ENCODE results near the gene C4orf46. TPM values are rescaled to one million over a fixed set of nuclear protein-coding genes. Genes with fewer than 3 reads are reported as not detected.
"Not testable (repeated sequence)": the region's sequence is repeated elsewhere in the genome, so short reads cannot be mapped to it uniquely, and the experiment has no call there.

C4orf46 gene
- 70.5 and 74.1 TPM in 2 replicates for polyA plus RNA-seq (2014; cell fraction: cytosol; rRNA removed)
- polyA plus RNA-seq (2014; cell fraction: nucleus; rRNA removed): 30.1 and 31.3 TPM in 2 replicates

DNA sequence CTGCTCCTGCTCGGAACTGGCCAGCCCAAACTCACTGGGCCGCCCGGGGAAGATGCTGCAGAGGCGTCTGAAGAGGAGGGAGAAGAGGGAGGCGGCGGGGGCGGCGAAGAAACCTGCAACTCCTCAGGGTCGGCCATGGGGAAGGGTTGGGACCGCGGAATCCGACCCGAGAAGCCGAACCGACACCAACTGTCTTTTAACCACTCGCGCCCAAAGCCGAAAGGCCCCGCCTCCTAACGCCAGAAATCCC is at the start of gene C4orf46:
TSS of gene C4orf46 (minus strand) at position 223 of the 250 bp plus-strand sequence. CDS start at position 137, 86 bp downstream.
- DNase-seq (ENCODE audit: low spot score): no peak

DNA sequence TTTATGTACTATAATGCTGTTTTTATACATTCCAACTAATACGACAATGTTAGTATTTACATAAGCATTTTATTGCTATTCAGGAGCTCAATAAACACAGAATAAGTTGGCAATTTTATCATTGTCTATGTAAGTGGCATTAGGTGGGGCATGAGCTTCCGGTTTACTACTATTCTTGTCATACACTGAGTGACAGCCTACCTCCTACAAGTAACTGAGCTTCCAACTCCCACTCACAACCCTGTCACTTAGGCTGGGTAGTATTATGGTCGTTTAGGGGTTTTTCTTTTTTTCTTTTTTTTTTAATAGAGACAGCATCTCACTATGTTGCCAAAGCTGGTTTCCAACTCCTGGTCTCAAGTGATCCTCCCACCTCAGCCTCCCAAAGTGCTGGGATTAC is 44.1 kb upstream of the C4orf46 start:
- no peak for DNase-seq (ENCODE audit: low spot score)

DNA sequence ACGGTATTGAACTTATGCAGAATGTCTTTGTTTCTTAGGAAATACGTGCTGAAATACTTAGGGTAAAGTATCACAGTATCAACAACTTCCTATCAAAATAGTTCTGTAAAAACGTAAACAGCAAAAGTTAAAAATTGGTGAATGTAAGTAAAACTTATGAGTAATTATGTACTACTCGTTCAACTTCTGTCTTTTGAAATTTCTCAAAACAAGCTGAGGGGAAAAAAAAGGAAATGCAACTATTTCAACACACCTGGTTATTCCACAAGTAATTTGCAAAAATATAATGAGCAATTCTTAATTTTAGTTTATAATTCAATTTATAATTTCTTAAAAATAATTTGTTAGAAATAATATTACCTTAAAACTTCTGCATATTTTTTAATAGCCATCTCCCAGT is 43.2 kb upstream of the C4orf46 start:
- no peak for DNase-seq (ENCODE audit: low spot score)

DNA sequence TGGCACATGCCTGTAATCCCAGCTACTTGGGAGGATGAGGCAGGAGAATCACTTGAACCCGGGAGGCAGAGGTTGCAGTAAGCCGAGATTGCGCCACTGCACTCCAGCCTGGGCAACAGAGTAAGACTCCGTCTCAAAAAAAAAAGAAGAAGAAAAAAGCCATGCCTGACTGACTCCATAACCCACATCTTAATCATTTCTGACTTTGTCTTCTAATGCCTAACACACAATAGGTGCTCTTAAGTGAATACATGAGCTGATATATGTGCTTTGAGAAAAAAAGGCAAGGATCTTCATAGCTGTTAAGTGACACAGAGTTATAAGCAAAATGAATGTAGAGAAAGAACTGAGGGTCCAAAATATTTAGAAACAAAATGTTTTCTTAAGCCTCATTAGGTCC is 40.9 kb upstream of the C4orf46 start:
- DNase-seq (ENCODE audit: low spot score): not testable (repeated sequence)

DNA sequence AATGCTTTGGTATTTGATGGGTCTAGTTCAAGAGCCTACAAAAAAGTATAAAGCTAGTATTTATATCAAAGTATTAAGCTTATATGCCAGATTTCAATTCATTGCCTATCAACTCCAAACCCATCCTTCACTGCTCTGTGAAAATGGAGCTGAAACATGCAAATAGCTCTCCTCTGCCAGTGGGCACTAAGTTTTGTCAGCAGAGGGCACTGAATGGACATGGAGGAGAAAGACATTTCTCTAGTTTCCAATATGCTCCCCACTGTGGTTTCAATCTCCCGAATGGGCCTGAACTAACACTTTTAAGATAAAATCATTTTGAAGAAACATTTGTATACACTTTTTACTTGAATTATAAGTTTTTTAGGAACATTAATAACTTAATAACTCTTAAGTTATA is 39.1 kb upstream of the C4orf46 start:
- DNase-seq (ENCODE audit: low spot score): no peak

DNA sequence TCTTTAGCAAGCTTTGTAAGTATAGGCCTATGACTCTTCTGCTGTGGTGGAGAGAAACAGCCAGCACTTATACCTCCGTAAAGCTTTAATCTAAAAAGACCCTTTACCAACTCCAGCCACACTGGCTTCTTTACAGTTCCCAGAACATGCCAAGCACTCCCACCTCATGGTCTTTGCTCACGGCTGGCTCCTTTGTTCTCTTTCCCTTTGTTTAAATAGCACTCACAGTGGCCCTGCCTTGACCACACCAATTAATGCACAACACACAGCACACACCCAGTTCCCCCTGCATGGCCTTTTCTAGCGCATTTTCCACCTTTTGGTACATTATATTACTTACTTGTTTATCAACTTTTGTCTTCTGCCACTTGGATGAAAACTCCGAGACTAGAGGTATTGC is 32.6 kb upstream of the C4orf46 start:
- no peak for DNase-seq (ENCODE audit: low spot score)

DNA sequence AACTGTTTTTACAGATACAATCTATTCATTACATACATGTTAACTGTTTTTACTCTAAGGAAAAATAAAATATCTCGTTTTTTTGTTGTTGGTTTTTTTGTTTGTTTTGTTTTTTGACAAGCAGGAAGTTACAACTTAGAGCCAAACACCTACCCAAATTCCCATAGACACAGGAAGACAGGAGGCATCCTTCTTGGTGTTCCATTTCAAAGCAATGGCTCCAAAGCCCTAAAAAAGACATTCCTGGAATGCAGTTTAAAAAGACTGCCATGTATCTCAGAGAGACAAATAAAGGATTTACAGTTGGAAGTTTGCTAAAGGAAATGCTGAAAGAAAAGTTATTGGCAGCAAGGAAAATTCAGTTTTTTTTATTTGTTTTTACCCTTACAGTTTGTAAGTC is 17.1 kb upstream of the C4orf46 start:
- no peak for DNase-seq (ENCODE audit: low spot score)

DNA sequence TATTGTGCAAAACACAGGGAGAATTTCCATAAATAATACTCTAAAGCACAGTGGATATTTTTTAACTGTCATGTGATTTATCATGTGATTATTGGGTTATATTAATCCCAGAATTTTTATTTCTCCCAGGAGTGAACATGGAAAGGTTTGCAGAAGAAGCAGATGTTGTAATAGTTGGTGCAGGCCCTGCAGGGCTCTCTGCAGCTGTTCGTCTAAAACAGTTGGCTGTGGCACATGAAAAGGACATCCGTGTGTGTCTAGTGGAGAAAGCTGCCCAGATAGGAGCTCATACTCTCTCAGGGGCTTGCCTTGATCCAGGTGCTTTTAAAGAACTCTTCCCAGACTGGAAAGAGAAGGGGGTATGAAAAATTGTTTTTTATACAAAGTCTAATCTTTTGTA is 10.4 kb upstream of the C4orf46 start:
- DNase-seq (ENCODE audit: low spot score): no peak

DNA sequence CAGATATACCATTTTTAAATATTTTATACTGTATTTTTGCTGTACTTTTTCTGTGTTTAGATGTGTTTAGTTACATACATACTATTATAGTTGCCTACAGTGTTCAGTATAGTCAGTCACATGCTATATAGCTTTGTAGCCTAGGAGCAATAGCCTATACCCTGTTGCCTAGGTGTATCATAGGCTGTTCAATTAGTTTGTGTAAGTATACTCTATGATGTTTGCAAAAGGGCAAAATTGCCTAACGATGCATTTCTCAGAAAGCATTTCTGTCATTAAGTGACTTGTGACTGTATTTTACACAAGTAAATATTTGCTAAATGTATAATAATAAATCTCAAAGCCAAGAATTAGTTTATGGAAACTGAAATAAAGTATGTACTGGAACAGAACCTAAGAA is 9.9 kb upstream of the C4orf46 start:
- DNase-seq (ENCODE audit: low spot score): no peak

DNA sequence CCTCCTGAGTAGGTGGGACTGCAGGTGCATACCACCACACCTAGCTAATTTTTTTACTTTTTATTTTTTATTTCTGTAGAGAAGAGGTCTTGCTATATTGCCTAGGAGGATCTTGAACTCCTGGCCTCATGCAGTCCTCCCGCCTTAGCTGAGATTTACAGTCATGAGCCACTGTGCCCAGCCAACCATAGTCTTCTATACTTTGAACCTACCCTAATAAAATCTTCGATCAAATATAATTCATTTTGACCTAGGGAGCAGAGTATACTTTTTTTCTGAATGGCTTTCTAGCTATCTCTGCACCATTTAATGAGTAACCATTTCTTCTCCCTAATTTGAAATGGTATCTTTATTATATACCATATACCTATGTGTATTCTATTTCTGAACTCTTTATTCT is 7.1 kb upstream of the C4orf46 start:
- no peak for DNase-seq (ENCODE audit: low spot score)

DNA sequence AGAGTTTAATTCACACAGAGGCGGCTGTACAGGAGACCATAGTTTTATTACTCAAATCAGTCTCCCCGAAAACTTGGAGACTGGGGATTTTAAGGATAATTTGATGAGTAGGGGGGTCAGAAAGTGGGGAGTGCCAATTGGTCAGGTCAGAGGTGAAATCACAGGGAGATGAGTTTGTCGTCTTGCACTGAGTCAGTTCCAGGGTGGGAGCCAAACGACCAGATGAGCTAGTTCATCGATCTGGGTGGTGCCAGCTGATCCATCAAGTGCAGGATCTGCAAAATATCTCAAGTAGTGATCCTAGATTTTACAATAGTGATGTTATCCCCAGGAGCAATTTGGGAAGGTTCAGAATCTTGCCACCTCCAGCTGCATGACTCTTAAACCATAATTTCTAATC is 4.4 kb upstream of the C4orf46 start:
- DNase-seq (ENCODE audit: low spot score): no peak

DNA sequence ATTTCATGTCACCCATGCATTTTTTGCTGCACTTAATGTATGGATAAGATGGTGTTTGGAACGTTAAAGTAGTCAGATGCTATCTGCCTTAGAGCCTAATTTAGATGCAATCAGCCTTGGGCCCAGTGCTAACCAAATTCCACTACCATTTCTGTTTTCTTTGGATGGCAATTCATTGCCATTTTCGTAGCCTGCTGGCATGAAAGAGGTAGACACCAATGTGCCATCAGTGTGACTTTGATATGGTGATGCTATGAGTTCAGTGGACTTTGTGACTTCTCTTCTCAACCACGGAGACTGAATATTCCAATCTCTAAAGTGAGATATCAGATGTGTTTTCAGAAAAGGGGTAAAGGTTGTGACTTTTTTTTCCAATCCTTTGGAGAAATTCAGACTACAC is 1.9 kb upstream of the C4orf46 start:
- DNase-seq (ENCODE audit: low spot score): peak; percentile 21

DNA sequence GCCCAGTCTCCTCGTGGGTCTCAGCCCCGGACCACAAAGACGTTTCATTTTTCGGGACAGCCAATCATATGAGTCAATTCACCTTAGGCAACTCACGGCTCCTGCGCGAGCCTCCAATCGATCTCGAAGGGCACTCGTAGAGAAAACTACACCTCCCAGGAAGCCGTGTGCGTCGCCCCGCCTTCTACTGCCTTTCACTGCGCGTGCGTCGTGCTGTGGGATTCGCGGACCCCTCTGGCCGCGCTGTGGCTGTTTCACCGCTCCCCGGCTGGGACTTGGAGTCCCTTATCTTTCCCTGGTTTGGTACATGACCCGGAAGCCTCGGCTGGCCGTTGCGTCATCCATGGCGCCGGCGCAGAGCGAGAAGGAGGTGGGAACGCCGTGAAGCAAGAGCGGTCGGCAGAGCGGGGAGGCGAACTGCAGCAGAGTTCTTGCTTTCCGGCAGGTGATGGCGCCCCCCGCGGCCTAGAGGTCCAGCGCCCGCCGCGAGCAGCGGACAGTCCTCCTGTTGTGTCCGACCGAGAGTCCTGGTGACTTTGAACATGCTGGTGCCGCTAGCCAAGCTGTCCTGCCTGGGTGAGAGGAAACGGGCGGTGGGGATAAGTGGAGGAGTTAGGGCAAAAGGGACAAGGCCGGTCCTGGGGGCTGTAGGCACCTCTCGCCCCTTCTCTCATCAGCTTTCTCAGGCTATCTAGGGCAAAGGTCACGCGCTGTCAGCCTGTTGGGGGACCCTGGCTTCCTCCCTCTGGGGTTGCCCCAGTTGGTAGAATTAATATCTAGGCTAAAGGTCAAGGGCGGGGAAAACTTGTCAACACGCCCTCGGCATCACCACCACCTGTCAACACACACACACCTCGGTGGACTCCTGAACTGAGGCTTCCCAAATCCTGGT is 474 bp upstream of the C4orf46 start, which contains the start of gene ETFDH:
TSS of gene ETFDH (plus strand) at position 382 of the 892 bp plus-strand sequence. CDS start at position 543, 161 bp downstream.
- DNase-seq (ENCODE audit: low spot score): peak; percentile 99

DNA sequence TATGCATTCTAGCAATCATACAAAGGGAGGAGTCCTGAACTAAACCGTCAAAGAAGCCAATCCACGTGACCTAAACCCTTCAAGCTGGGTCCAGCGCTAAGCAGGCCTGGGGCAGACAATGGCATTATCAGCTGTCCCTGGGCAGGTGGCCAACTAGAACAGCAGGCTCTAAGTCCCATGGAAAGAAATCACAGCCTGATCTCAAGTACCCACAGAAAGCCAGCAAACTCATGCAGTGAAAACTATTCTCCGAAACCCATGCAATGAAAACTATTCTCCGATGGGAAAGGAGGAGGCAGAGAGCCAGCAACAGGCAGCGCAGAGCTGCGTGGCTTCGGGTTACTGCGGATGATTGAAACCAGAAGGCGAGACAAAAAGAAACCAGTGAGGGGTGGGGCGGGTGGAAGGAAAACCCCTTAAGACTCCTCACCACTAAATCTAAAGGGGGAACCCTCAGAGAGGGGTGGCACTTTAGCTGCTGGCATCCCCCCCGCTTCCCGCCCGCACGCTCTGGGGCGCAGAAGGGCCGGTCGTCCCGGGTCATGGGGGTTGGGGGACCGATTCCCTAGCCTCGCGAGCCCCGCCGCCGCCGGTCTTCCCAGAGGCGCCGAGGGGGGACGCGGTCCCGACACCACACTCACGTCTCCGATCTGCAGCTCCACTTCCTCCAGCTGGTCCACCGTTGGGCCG is 567 bp downstream of the C4orf46 start:
- DNase-seq (ENCODE audit: low spot score): peak; percentile 76

DNA sequence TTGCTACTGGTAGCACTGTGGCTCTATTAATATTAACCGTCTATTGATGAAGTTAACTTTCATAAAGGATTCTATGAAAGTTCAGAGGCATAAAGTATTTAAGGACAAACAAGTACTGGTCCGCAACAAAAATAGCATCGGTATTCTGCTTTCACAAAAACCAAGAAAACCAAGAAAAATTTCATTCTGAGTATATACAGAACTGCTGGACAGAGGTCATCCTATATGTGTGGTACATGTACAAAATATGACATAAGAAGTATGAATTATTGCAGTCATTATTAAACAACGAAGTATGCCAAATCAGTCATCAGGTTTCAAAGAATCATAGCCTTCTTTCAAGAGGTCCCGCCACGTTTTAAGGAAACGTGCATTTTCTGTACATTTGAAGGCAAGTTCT is 2.4 kb downstream of the C4orf46 start:
- DNase-seq (ENCODE audit: low spot score): no peak

DNA sequence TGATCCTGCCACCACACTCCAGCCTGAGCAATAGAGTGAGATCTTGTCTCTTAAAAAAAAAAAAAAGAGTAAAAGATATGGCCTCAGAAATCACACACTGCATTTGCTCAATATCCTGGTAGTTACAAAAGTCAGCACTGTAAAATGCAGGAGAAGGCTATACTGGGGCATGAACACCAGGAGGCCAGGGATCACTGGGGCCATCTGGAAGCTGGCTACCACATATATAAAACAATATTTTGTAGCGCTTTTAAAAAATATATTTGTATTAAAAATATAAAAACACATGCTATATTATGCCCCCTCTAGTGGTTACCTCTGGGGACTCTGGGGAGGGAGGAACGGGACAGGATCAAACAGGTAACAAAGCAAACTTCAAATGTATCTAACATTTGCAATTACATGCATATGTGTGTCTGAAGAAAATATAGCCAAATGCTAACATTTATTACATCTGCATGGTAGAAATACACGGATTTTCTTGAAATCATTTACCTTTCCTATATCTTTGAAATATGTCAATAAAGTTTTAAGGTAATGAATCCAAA is 4.0 kb downstream of the C4orf46 start:
- DNase-seq (ENCODE audit: low spot score): peak; percentile 27

DNA sequence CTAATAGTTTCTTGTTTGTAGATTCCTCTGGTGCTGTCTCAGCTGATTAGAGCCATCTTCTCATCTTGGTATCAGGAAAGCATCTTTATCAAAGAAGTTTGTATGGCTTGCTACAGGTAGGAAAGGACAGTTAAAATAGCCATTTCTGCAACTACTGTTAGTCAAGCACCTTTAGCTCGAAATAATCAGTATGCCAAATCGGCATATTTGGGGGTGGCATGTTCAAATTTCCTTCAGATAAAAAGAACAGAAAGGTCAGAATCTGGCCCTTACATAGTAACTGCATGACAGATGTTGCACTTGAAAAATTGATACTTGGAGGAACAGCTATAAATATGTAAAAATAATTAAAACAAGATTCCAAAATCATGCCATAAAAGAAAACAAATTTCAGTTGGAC is 4.8 kb downstream of the C4orf46 start:
- no peak for DNase-seq (ENCODE audit: low spot score)

DNA sequence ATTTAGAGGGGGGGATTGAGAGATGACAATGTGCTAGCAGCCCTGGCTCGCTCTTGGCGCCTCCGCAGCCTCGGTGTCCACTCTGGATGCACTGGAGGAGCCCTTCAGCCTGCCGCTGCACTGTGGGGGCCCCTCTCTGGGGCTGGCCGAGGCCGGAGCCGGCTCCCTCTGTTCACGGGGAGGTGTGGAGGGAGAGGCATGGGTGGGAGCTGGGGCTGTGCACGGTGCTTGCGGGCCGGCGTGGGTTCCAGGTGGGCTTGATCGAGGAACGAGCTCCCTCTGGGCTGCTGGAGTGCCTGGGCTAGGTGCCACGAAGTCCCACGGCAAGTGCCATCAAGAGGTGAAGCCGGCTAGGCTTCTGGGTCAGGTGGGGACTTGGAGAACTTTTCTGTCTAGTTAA is 6.9 kb downstream of the C4orf46 start:
- DNase-seq (ENCODE audit: low spot score): no peak

DNA sequence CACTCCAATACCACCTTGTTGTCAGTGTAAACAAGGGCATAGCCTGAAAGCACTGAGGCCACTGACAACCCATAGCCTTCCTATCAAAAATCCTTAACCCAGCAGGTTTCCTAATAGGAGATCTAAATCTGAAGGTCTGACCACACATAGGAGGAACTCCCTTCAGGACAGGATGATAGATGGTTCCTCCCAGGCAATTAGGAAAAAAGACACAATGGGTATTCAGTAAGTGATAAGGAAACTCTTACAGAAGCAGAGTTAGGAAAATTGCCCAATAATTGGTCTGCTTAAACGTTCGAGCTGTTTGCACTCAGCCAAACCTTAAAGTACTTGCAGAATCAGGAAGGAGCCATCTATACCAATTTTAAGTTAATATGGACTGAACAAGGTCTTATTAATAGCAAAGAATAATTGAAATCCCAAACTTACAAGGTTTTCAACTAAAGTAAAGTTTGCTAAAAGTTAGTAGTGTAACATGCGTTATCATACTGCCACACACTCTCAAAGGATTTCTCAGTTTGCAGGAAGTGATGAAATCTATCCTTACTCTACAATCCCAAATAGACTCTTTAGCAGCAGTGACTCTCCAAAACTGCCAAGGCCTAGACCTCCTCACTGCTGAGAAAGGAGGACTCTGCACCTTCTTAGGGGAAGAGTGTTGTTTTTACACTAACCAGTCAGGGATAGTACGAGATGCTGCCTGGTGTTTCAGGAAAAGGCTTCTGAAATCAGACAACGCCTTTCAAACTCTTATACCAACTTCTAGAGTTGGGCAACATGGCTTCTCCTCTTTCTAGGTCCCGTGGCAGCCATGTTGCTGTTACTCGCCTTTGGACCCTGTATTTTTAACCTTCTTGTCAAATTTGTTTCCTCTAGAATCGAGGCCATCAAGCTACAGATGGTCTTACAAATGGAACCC is 7.7 kb downstream of the C4orf46 start:
- DNase-seq (ENCODE audit: low spot score): not testable (repeated sequence)

DNA sequence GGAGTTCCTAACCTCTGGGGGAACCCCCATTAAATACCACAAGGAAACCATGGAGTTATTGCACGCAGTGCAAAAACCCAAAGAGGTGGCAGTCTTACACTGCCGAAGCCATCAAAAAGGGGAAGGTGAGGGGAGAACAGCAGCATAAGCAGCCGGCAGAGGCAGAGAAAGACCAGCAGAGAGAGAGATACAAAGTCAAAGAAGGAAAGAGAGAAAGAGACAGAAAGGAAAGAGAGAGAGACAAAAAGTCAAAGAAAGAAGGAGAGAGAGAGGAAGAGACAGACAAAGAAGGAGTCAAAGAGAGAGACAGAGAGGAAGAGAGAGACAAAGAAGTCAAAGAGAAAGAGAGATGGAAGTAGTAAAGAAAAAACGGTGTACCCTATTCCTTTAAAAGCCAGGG is 8.4 kb downstream of the C4orf46 start:
- not testable (repeated sequence) for DNase-seq (ENCODE audit: low spot score)

DNA sequence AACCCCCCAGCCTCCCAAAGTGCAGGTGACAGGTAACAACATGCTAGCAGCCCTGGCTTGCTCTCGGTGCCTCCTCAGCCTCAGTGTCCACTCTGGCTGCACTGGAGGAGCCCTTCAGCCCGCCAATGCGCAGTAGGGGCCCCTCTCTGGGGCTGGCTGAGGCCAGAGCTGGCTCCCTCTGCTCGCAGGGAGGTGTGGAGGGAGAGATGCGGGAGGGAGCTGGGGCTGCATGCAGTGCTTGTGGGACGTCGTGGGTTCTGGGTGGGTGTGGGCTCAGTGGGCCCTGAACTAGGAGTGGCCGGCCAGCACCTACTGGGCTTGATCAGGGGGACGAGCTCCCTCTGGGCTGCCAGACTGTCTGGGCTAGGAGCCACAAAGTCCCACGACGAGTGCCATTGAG is 14.4 kb downstream of the C4orf46 start:
- no peak for DNase-seq (ENCODE audit: low spot score)

DNA sequence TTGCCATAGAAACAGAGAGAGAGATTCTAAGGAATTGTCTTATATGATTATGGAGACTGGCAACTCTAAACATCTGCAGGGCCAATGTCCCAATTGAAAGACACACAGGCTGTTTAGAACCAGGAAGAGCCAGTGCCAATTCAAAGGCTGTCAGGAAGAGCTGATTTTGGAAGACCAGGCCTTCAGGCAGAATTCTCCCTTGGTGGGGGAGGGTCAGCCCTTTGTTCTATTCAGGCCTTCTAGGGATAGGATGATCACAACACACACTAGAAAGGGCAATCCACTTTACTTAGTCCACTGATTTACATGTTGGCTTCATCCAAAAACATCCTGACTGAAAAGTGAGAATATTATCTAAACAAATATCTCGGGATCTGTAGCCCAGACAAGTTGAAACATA is 15.2 kb downstream of the C4orf46 start:
- DNase-seq (ENCODE audit: low spot score): no peak
